Measurements from ENCODE around the gene WDR7.
"Not testable (repeated sequence)": the region's sequence is repeated elsewhere in the genome, so short reads cannot be mapped to it uniquely, and the experiment has no call there.

WDR7 gene

DNA sequence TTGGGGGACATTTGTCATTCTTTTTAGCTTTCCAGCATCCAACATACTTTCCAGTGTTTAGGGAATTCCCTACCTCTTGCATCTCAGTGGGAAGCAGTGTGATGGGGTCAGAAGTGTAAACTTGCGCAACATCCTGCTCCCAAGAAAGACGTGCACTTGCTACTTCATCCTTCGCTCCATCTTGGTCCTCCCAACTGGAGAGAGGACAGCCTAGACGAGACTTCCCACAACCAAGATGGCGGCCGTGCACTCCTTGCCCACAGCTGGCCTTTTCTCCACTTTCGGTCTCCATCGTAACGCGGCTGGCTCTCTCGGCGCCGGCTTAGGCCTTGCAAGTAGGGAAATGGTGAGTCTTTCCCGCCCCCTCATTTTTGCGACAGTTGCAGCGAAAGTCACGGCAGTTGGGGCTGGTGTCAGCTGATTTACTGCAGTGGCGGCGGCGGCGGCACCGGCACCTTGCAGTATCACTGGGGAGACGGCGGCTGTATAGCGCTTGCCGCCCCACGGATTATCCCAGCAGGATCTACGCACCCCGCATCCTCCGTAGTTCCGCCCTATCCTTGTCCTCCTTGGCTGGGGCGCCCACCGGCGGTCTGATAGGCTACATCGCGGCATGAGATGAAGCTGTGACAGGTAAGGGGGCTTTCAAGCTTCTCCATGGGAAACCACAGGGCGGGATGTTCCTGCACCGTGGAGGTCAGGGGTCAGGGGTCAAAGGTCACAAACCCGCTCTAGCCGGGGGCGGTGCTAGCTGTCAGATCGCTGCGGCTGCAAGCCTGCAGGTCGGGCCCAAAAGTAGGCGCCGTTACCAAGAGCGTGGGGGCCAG lies at the start of gene WDR7:
WDR7 (plus strand) TSS at position 416 of the 827 bp plus-strand sequence. CDS start 21,157 bp downstream, outside the sequence.
- DNase-seq: peak; percentile 97

DNA sequence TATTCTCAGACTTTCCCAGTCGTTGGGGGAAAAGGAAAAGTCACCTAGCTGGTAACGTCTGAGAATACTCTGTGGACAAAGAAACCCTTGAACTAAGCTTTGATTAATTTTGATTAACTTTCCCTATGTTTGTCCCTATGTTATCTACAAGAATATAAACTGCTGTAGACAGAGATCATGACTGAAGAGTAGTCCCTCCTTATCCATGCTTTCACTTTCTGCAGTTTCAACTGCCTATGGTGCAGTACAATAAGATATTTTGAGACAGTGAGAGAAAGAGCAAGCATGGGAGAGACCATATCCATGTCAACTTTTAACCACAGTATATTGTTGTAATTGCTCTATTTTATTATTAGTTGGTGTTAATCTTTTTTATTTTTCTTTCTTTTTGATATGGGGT lies 44.5 kb upstream of the WDR7 start:
- no peak for DNase-seq

DNA sequence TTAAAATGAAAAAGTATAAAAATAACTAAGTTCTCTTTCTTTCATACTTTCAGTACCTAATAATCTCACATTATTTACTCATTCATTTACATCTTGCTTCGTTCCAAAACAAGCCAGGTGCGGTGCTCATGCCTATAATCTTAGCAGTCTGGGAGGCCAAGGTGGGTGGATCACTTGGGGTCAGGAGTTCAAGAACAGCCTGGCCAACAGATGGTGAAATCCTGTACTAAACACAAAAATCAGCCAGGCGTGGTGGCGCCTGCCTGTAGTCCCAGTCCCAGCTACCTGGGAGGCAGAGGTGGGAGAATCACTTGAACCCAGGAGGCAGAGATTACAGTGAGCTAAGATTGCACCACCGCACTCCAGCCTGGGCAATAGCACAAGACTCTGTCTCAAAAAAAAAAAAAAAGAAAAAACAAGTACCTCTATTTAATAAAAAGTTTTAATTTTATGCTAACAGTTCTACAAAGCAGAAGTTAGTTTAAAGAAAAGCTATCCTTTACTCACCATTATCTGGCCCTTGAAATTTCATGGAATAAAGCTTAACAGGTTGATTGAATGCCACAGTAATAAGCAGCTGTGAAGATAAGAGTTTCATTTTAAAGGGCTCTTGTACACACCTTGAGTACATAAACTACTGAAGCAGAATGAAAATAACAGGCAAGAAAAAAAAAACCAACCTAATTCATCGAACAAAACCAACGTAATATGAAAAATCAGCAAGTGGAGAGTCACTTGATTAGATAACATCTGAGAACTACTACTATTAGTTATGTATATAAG lies 35.2 kb upstream of the WDR7 start:
- DNase-seq: no peak

DNA sequence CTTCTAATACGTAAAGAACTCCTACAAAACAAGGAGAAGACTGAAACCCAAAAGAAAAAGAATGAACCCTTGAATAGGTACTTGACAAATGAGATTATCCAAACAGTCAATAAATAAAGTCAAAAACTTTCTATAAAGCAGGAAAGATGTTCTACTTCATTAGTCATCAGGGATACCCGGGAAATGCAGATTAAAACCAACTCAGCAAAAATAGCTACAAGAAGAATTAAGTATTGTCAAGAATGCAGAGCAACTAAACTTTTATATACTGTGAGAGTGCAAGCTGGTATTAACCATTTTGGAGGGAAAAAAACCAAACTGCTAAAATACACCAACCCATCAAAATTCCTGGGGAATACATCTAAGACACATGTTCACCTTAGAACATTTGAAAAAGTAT lies 23.2 kb upstream of the WDR7 start:
- no peak for DNase-seq

DNA sequence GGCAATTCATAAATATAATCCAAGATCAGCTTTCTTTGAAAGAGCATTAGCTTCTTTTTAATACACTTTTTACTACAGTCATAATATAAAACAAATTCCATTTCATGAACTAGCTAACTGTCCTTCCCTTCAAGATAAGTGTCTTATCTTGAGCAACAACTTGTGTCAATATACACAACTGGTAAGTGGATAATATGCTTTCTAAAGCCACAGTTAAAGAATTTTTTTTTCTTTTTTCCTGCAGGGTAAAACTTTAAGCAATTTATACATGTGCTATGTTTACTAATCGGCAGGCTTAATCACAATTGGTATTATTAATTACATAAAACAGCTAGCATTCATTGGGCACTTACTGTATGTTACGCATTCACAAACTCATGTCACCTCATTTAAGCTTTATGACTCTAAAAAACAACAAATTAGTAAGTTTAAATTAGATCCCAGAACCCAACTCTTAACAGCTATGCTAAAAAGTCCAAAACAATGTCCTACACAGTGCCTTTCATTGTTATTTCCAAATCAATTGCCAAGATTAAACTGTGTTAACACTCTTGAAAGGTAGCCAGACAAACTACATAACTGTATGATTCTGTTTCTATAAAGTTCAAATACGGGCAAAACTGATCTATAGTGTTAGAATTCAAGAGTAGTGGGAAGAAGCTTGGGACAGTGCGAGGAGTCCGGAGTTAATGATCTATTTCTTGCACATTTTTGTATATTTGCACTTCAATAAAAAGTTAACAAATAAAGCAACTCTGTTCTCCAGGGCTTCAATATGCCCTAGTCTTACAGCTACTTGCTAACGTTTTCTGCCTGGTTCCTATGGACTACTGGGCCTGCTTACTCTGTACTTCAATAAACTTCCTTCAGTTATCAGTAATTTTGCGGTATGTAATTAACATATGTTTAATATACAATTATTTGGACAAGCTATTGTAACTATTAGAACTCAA lies 18.8 kb upstream of the WDR7 start:
- no peak for DNase-seq

DNA sequence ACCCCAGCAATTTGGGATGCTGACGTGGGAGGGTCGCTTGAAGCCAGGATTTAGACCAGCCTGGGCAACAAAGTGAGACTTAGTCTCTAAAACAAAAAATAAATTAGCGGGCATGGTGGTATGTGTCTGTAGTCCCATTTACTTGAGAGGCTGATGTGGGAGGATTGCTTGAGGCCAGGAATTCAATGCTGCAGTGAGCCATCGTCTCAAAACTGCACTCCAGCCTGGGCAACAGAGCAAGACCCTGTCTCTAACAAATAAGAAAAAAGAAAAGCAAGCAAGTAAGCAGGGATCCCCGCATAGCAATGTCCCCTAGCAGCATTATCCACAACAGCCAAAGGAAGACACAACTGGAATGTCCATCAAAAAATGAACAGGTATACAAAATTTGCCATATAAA lies 16.2 kb upstream of the WDR7 start:
- DNase-seq: no peak

DNA sequence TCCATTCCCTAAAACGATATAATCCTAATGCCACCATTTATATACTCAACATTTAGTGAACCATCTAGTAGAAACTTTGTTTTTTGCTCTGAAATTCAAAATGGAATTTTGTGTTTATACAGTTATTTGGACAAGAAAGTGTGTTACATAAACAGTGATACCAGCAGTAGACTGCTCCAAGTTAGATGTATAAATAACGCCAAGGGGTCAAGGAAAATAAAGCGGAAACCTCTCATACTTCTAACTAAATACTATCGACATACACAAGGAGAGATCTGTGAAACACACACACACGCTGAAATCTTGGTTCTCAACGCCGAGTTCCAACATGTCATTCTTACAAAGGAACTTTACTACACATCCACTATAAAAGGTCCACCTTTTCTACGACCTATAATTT lies 14.0 kb upstream of the WDR7 start:
- no peak for DNase-seq

DNA sequence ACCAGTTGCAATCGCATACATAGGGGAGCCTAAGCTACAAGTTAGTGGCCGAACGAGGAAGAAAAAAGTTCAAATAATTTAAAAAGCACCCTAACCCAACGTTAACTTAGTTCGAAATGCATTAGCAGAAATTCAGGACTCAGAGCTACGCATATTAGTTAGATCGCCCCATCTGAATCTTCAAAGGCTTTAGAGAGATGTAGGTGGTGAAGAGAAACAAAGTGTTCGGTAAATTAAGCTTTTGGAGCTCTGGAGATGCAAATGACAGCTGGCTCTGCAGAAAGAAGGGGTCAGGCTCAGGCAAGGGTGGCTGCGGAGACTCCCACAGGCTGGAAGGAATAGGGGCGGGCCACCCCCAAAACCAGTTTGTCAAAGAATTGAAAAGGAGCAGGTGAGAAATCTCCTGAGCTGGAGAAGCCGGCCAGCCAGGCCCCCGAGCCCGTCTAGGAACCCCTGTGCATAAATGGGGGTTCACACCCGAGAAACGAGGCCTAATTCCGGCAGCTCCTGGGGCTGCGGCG lies 13.4 kb upstream of the WDR7 start:
- DNase-seq: no peak

DNA sequence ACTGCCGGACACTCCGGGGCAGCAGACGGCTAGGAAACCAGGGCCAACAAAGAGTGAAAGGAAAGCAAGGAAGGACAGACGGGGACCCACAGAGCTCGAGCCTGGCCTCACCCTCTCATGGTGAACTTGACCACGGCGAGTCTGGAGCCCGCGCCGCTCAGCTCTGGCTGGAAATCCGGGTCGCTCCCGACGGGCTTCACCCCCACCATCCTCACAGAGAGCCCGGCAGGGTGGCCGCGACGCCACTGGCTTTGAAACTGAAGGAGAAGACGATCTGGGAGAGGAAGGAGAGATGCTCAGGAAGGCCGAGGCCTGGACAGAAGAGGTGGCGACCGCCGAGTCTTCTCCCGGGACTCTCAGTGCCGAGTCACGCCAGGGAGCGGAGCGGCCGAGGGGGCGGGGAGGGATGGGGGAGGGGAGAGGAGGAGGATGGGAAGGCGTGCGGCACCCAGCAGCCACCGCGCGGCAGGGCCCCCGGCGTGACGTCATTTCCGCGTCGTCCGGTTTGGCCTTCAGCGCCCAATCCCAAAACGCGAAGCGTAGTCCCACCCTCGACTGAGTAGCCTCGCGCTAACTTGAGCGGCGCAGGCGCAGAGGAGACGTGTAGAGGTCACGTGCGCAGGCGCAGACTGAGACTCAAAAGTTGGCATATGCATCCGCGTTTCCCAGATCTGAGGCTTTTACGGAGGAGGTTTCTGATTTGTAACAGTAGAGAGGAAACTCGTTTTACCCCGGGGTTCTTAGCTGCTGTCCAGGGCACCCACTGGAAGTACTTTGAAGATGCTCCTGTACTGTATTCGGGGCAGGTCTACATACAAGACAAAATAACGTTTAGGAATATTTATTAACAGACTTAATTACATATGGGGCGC lies 12.7 kb upstream of the WDR7 start, which contains the start of gene TXNL1:
TXNL1 (minus strand) TSS at position 361 of the 872 bp plus-strand sequence; CDS start at position 209, 152 bp downstream.
- DNase-seq: peak; percentile 99

DNA sequence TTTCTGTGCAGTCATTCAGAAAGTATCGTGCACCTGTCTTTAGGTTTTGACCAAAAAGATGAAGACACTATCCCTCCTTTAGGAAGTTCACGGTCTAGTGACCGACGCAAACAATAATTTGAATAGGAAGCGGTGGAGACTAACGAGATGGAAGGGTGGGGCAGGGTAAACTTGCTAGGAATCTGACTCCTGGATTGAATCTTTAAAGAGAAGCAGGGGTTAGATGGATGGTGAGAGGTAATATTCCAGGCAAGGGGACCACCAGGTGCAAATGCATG lies 12.1 kb upstream of the WDR7 start:
- DNase-seq: no peak

DNA sequence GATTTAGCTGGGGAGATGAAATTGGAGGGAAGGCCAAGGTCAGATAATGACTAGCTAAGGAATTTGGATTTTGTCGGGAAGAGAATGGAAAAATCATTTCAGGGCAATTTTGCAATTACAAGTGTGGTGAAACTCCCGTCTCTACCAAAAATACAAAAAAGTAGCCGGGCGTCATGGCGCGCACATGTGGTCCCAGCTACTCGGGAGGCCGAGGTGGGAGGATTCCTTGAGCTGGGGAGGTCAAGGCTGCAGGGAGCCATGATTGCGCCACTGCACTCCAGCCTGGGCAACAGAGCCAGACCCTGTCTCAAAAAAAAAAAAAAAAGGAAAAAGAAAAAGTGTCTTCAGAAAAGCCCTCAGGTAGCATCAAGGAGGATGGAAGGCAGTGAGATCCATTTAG lies 11.6 kb upstream of the WDR7 start:
- no peak for DNase-seq

DNA sequence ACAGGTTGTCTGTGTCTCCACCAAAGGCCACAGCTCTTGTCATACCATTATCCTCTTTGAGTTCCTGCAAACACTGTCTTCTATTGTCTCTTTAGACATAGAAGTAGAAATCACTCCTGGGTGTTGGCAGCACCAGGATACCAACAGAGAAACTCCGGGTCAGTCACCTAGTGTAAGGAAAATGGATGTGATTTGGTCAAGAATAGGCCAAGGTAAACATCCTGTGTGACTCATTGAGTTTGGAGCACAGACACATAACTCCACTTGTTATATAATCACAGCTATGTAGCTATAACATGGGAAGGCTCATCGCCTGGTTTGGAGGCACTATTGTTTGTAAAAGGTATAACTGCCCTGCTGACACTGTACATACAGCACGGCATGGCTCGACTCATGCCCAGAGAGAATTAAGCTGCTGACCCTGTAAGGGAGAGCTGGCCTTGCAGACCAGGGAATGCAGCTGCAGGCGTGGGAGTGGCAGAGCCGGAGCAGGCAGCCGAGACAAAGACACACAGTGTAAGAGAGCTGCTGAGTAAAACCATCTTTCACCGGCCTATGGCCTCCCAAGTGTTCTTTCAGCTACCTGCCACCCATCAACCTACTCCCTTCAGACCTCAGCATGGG lies 9.3 kb upstream of the WDR7 start:
- no peak for DNase-seq

DNA sequence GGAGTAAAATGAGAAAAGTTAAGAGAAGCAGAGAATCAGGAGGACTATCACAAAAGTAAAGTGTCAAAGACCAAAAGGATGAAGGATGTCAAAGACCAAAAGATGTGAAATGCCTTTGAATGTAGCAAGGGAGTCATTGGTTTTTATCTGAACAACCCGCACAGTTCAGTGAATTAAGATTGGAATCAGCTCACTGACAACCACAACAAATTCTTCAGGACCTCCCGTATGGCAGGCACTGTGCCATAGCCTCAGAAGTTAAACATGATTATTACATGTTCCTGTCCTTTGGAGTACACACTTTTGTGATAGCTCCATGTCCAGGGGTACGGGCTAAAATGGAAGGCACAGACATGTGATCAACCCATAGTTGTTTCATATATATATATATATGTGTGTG lies 7.8 kb upstream of the WDR7 start:
- no peak for DNase-seq

DNA sequence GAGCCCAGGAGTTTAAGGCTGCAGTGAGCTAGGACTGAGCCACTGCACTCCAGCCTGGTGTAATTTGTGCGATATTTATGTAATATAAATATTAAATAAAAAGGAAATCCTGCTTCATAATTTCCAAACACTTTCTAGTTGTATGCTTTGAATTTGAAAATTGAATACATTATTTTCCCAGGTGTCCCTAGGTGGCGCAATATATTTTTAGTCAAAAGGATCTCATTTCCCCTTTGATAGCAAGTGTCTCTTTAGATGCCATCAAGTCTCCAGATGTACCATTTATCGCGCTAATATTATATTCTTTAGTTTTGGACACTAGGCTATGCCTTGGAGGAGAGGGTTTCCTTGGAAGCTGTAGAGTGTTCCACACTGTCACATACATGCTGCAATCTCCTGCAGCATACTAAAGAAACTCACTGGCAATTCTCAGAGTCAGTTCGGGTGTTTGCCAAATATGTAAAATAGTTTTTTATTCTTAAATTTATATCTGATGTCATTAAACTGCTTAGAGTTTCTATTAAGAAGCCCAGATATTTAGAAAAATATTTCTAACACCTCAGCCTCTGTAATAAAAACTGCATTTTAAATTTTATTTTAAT lies 5.6 kb upstream of the WDR7 start:
- peak; percentile 54 for DNase-seq

DNA sequence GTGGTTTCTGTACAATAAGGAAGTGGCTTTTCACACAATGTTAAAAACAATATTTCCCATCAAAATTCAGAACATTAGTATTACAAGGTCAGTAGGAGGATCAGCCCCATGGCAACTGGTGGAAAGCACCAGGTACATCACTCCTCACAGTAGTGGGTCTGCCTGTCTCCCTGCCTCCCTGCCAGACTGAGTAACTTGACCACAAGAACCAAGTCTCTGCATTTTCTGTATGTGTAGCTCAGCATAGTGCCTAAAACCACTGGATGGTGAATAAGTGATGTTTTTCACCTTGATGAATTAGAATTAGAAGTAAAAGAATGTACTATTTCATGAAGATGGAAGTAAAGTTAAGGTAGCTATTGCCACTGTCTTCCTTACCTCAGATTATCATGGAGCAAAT lies 4.1 kb upstream of the WDR7 start:
- peak; percentile 10 for DNase-seq

DNA sequence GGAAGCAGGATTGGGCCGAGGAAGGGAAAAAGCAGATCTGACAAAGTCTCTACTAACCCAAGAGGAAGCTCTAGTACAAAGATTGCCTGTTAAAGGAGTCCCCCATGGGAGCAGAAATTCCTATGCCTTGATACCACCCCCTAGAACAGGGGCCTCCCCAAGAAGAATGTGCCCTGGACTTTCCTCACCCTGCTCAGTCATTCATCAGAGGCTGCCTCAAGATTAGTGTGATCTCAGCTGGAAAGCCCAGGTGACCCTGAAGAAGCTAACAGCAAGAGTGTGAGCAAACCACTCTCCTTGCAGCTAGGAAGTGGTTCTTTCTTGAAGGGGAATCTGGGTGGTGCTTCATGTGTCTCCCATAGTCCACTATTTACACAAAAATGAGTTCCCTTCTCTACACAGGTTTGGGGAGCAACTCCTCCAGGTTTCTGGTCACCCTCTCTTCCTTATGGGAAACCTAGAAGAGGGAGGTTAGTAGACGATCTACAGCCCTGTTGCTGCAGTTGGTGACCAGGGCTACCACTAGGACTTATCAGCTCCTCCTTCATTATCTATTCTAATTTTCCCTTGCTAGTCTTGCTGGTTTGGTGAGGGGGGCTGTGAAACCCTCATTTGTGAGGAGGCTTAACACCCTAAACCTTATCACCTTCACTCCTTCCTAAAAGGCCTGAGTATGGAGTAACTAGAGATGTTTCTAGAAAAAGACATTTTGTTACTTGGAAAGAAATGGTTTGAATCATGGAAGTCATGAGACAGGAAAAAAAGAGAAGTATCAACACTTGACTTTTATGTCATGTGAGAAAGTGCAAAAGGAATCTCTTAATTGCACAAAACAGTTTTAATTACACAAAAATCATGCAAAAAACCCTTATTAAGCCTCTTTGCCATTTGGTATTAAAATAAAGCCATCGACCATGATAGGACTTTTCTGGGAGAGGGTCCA lies 2.9 kb upstream of the WDR7 start:
- DNase-seq: no peak

DNA sequence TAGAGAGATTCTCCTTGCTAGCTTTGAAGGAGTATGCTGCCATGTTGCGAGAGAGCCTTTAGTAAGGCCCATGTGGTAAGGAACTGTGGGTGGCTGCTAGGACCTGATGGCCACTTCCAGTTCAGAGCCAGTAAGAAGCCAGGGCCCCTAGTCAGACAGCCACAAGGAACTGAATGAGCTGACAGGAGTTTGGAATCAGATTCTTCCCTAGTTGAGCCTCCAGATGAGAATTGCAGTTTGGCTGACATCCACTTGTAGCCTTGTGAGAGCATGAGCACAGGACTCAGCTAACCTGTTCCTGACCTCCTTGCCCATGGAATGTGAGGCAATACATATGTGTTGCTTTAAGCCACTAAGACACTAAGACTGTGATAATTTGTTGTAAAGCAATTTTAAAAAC lies 1.2 kb upstream of the WDR7 start:
- DNase-seq: no peak

DNA sequence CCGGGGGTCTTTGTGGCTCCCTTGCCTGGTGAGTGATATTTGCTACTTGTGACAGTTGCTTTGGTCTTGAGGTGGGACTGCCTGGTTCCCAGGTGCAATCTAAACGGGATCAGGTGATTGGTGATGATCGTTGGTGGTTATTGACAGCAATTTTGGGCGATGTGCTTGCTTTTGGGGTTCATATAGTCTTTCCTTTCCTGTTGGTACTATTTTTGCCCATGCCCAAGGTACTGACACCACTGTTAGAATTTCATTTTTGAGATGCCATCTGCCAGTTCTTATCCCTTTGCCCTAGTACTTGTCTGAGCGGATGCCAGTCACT lies 573 bp downstream of the WDR7 start:
- DNase-seq: peak; percentile 12

DNA sequence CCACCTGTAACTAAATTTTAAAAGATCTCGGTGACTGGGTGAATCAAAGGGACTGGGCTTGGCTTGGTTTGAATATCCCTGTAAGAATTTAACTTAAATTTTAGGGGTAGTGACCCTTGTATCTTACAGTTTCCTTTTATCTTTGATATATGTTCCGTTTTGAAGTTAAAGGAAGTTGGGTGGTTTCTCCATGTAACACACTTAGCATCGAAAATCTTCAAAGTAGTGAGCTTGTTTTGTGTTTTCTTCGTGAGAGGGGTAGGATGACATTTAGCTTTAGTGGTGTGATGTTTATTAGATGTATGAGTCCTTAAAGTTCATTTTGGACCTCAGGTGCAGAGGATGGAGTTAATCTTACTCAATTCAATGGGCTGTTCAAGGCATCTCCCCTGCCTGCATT lies 1.6 kb downstream of the WDR7 start:
- DNase-seq: peak; percentile 19

DNA sequence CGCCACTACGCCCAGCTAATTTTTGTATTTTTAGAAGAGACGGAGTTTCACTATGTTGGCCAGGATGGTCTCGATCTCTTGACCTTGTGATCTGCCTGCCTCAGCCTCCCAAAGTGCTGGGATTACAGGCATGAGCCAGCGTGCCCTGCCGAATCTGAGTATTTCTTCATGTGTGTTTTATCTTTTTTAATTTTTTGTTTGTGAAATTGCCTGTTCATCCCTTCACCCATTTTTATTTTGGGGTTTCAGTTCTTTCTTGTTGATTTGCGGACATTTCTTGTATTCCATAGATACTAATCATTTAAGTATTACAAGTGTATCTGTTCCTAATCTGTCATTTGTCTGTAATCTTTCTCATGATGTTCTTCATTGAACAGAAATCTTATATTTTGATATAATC lies 3.1 kb downstream of the WDR7 start:
- DNase-seq: not testable (repeated sequence)
